ENCODE measurements around the gene CABP2. TPM values are rescaled to one million over a fixed set of nuclear protein-coding genes. Genes with fewer than 3 reads are reported as not detected.
A peak's percentile ranks its signal among the peaks of the same experiment; 100 is the strongest.
"Not testable (repeated sequence)": the region's sequence is repeated elsewhere in the genome, so short reads cannot be mapped to it uniquely, and the experiment has no call there.

The CABP2 gene
- total RNA-seq, 2 donors from 2014 or later: not detected

DNA sequence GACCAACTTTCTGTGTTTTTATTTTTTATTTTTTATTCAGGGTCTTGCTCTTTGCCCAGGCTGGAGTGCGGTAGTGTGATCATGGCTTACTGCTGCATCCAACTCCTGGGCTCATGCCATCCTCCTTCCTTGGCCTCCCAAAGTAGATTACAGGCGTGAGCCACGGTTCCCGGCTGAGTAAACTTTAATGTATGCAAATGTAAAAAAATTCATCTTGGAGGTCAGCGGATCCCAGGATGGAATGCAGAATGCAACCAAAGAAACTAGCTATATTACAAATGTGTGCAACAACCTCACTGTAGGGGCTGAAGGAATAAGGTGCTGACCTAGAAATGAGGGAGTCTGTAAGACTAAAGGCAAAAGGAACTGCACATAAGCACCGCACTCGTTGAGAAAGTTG lies 9.1 kb downstream of the CABP2 start:
- TF ChIP-seq, protein P1, sequence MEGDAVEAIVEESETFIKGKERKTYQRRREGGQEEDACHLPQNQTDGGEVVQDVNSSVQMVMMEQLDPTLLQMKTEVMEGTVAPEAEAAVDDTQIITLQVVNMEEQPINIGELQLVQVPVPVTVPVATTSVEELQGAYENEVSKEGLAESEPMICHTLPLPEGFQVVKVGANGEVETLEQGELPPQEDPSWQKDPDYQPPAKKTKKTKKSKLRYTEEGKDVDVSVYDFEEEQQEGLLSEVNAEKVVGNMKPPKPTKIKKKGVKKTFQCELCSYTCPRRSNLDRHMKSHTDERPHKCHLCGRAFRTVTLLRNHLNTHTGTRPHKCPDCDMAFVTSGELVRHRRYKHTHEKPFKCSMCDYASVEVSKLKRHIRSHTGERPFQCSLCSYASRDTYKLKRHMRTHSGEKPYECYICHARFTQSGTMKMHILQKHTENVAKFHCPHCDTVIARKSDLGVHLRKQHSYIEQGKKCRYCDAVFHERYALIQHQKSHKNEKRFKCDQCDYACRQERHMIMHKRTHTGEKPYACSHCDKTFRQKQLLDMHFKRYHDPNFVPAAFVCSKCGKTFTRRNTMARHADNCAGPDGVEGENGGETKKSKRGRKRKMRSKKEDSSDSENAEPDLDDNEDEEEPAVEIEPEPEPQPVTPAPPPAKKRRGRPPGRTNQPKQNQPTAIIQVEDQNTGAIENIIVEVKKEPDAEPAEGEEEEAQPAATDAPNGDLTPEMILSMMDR (IDR thresholded peaks at IDR 0.05): no peak
- Histone ChIP-seq H3K9me3 (no peaks in the 10 kb centered on the region), H3K27ac (no peak overlapping the region)

DNA sequence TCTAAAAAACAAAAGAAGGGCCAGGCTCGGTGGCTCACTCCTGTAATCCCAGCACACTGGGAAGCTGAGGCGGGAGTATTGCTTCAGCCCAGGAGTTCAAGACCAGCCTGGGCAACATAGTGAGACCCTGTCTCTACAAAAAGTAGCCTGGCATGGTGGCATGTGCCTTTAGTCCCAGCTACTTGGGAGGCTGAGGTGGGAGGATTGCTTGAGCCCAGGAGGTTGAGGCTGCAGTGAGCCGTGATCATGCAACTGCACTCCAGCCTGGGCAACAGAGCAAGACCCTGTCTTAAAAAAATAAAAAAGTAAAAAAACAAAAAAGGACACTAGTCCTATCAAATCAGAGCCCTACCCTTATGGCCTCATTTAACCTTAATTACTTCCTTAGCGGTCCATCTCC lies 11.7 kb downstream of the CABP2 start:
- ATAC-seq (ENCODE audit: insufficient number of reproducible peaks, low FRiP score, low read depth); DNase-seq (ENCODE audit: low spot score); H3K27ac ChIP-seq; H3K36me3 ChIP-seq; H3K27me3 ChIP-seq (replicated peaks; ENCODE audit: insufficient read depth); H3K4me3 ChIP-seq; H3K9me3 ChIP-seq: not testable (repeated sequence)
- peaks cover 9 to 16% of the 10 kb centered on the region in 2 donors for H3K4me1 ChIP-seq (ENCODE audit: control insufficient read depth in 1 of 2, low read depth in 2 of 2)

More for the DNA sequence above, 9.1 kb downstream of the CABP2 start:
- ATAC-seq (ENCODE audit: insufficient number of reproducible peaks, low FRiP score, low read depth) (no peak), DNase-seq (ENCODE audit: low spot score) (no peak)
- Histone ChIP-seq H3K36me3 (no peaks in the 10 kb centered on the region), H3K4me1 (ENCODE audit: control insufficient read depth in 1 of 2, low read depth in 2 of 2) (peaks cover 0 to 2% of the 10 kb centered on the region in 2 donors), H3K4me3 (no peak overlapping the region), H3K27me3 (replicated peaks; ENCODE audit: insufficient read depth) (no peaks in the 10 kb centered on the region)

DNA sequence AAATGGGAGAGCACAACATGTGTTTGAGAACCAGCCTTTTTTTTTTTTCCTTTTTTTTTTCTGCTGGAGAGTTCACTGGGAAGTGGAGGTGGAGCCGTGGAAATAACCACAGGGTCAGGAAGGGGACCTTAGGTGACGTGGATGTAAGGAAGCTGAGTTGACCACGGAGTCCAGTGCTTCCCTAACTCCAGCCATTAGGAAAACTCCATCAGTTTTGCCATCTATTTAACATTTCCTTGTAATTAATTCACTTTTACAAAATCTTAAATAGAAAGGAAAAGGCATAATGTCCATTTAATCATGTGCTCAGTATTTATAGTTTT lies 13.3 kb downstream of the CABP2 start:
- Histone ChIP-seq H3K9me3 (no peaks in the 10 kb centered on the region), H3K4me3 (no peak overlapping the region), H3K27me3 (replicated peaks; ENCODE audit: insufficient read depth) (no peaks in the 10 kb centered on the region), H3K36me3 (no peaks in the 10 kb centered on the region), H3K4me1 (ENCODE audit: control insufficient read depth in 1 of 2, low read depth in 2 of 2) (peaks cover 17 to 32% of the 10 kb centered on the region in 2 donors), H3K27ac (no peak overlapping the region)
- ATAC-seq (ENCODE audit: insufficient number of reproducible peaks, low FRiP score, low read depth): no peak
- TF ChIP-seq, protein P1 (IDR thresholded peaks at IDR 0.05): no peak
- DNase-seq (ENCODE audit: low spot score): no peak

DNA sequence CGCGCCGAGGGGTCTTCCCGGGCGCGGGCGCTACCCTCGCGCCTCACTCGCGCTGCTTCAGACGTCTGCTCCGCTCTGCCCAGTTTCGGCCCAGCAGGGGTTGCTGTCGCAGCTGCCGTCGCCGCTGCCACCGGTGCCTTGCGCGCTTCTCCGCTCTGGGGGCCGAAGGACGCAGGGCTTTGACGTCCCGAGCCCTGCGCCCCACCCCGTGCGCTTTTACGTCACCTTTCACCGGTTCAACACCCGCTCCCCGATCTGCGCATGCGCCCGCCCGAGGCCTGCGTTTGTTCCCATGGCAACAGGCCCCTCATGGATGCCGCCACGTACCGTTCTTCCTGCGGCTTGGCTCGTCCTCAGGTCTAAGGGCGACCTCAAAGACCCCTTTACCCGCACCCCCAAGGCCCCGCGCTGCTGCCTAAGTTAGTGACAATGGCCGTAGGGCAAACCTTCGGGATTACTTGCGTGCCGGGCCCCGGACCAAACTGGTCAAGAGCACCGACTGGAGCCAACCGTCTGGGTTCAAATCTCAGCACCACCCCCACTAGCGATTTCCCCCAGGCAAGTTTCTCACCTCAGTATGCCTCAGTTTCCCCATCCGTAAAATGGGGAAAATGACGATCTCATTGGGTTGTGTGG lies 14.6 kb downstream of the CABP2 start:
- Histone ChIP-seq H3K4me3 (peak overlapping the region; percentile 84), H3K27ac (peak overlapping the region; percentile 98), H3K27me3 (replicated peaks; ENCODE audit: insufficient read depth) (no peaks in the 10 kb centered on the region), H3K4me1 (ENCODE audit: control insufficient read depth in 1 of 2, low read depth in 2 of 2) (peaks cover 20 to 46% of the 10 kb centered on the region in 2 donors), H3K36me3 (no peaks in the 10 kb centered on the region), H3K9me3 (no peaks in the 10 kb centered on the region)
- TF ChIP-seq, protein P1 (IDR thresholded peaks at IDR 0.05): no peak
- peak; percentile 32 for ATAC-seq (ENCODE audit: insufficient number of reproducible peaks, low FRiP score, low read depth)
- peak; percentile 99 for DNase-seq (ENCODE audit: low spot score)

DNA sequence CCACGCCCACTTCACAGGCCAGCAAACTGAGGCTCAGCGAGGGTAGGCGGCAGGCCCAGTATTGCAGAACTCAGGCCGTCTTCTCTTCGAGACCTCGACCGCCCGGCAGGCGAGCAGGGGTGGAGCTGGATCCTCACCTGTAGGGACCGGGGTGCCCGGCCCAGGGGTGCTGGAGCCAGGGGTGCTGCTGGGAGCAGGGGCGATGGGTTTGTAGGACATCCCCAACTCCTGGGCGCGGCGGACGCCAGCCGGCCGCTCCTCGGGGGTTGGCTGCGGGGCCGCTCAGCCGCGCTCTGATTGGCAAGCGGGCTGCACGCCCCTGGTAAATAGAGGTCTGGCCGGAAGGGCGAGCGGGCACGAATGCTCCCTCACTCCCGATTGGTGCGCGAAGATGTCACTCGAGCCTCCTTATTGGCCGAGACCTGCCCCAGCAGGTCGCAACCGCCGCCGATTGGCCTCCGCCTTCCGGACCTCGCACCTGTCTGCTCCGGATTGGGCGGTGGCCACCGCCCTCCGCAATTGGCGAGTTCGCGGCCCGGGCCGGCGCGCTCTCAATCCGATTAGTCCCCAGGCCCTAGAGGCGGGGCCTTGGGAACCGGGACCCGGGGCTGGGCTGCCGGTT lies 15.3 kb downstream of the CABP2 start, which contains the start of gene CDK2AP2:
Gene CDK2AP2, minus strand, starts transcription at position 299 of the 622 bp plus-strand sequence. Its CDS starts 80 bp downstream, at position 219.
- H3K27ac ChIP-seq: peak within 1 kb of the TSS; percentile 98
- TF ChIP-seq, protein P1 (IDR thresholded peaks at IDR 0.05): no peak
- H3K36me3 ChIP-seq: no peaks in the 10 kb centered on the region
- H3K4me3 ChIP-seq: peak within 1 kb of the TSS; percentile 84
- H3K27me3 ChIP-seq (replicated peaks; ENCODE audit: insufficient read depth): no peaks in the 10 kb centered on the region
- DNase-seq (ENCODE audit: low spot score): peak; percentile 99
- peaks cover 21 to 50% of the 10 kb centered on the region in 2 donors for H3K4me1 ChIP-seq (ENCODE audit: control insufficient read depth in 1 of 2, low read depth in 2 of 2)
- no peaks in the 10 kb centered on the region for H3K9me3 ChIP-seq
- peak; percentile 63 for ATAC-seq (ENCODE audit: insufficient number of reproducible peaks, low FRiP score, low read depth)

Measured in thoracic aorta (tissue), 2 donors.